ELR (cell line): ENCODE measurements around the gene FMNL3.

Experiments
- DNase-seq: peaks from one replicate; pipeline ENCODE4 v3.0.0-alpha.2; 2015; ENCODE audit warnings: low read depth

The FMNL3 gene

GRCh38 chr12:49708851-49709250 is 1.6 kb upstream of the FMNL3 start:
- DNase-seq: no peak

- DNase-seq: no peak
Measured at GRCh38 chr12:49707812-49708147, 575 bp upstream of the FMNL3 start.

- DNase-seq: peak; percentile 55
Measured at GRCh38 chr12:49706351-49707127, 666 bp downstream of the FMNL3 start.

GRCh38 chr12:49705479-49706134 is 1.6 kb downstream of the FMNL3 start:
- peak; percentile 94 for DNase-seq

GRCh38 chr12:49703647-49704137 is 3.5 kb downstream of the FMNL3 start:
- DNase-seq: peak; percentile 94

- no peak for DNase-seq
Measured at GRCh38 chr12:49702676-49703215, 4.5 kb downstream of the FMNL3 start.

- DNase-seq: no peak
Measured at GRCh38 chr12:49702009-49702408, 5.2 kb downstream of the FMNL3 start.

GRCh38 chr12:49698619-49699545 is 8.3 kb downstream of the FMNL3 start:
- DNase-seq: peak; percentile 60

- DNase-seq: no peak
Measured at GRCh38 chr12:49697808-49698207, 9.4 kb downstream of the FMNL3 start.

- DNase-seq: no peak
Measured at GRCh38 chr12:49696723-49697122, 10.5 kb downstream of the FMNL3 start.

GRCh38 chr12:49693931-49694444 is 13.2 kb downstream of the FMNL3 start:
- DNase-seq: peak; percentile 41

GRCh38 chr12:49692851-49693250 is 14.4 kb downstream of the FMNL3 start:
- DNase-seq: no peak

- DNase-seq: no peak
Measured at GRCh38 chr12:49689785-49690184, 17.4 kb downstream of the FMNL3 start.

- no peak for DNase-seq
Measured at GRCh38 chr12:49689237-49689636, 18.0 kb downstream of the FMNL3 start.

- DNase-seq: no peak
Measured at GRCh38 chr12:49687941-49688340, 19.3 kb downstream of the FMNL3 start.

- no peak for DNase-seq
Measured at GRCh38 chr12:49684310-49684854, 22.8 kb downstream of the FMNL3 start.

- DNase-seq: peak; percentile 27
Measured at GRCh38 chr12:49683599-49684309, 23.5 kb downstream of the FMNL3 start.

- no peak for DNase-seq
Measured at GRCh38 chr12:49680075-49680474, 27.1 kb downstream of the FMNL3 start.

GRCh38 chr12:49678711-49679110 is 28.5 kb downstream of the FMNL3 start:
- no peak for DNase-seq

GRCh38 chr12:49675137-49675536 is 32.1 kb downstream of the FMNL3 start:
- no peak for DNase-seq
